ENCODE results near the gene ACSS3.
"Not testable (repeated sequence)": the region's sequence is repeated elsewhere in the genome, so short reads cannot be mapped to it uniquely, and the experiment has no call there.

Gene ACSS3

DNA sequence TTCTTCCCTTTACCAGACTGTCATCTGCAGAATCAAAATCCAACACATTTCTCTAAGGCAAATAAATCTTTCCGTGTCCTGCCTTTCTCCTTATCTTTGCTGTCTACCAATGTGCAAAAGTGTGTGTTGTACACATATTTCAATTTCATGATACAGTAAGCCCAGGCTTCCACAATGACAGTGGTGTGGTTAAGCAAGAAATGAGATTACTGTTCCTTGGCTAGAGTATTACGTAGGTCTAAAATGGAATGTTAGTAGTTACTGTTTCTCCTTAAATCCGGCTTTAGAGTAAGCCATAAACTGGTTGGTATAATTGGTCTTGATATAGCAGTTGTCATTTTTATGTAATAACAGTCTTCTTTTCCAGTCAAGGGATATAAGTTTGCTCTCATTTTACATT, 82.0 kb downstream of the ACSS3 start:
- no peak for DNase-seq
- in situ Hi-C loops (cut with MboI; ENCODE audit: low pct_unique_long_range_greater_than_20kb, low sequenced_read_pairs): no loop called here

DNA sequence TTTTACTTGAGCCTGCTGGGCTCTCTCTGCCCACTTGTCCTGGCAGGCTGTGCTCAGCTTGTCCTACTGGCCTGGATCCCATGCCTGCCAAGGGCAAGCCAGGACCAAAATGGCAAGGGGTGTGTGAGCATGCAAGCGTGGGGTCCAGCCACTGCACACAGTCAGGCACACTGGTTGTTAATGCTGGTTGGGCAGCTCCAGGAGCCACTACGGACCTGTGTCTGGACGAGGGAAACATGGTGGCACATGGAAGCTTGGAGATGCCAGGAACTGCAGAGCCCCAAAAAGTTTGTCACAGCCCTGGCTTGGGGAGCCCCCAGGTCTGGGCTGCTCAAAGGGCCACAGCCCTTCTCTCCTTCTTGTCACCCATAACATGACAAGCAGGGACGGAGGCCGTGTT, 83.8 kb downstream of the ACSS3 start:
- in situ Hi-C loops (cut with MboI; ENCODE audit: low pct_unique_long_range_greater_than_20kb, low sequenced_read_pairs): no loop called here
- DNase-seq: no peak

DNA sequence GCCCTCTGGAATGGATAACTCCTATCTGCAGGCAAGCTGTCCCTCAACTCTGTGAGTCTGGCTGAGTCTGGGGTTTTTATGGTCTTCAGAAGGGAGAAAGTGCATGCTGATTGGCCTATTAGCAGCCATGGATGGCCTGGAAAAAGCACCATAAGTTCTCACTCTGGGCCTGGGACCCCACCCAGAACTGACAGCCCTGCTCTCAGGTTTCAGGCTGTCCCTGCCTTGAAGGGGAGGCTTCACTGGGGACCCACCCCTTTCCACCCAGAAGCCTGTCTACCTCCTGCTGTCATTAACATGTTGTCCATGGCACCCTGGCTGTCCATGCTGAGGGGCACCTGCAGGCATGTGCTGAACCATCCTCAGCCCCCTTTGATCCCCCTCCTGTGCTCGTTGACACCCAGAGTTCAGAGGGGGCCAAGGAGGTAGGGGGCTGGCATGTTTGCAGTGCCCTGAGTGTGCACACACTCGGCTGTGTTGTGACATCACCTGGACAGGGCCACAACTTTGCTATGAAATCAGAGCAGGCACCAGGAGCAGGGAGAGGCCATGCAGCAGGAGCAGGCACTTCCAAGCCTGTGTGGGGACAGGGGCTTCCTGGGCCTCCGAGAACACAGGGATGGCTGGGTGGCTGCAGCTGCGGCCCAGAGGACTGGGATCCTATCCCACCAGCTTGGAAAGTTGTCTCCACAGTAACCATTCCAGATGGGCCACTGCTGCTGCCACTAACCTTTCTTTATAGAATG, 84.7 kb downstream of the ACSS3 start:
- in situ Hi-C loops (cut with MboI; ENCODE audit: low pct_unique_long_range_greater_than_20kb, low sequenced_read_pairs): no loop called here
- DNase-seq: no peak

DNA sequence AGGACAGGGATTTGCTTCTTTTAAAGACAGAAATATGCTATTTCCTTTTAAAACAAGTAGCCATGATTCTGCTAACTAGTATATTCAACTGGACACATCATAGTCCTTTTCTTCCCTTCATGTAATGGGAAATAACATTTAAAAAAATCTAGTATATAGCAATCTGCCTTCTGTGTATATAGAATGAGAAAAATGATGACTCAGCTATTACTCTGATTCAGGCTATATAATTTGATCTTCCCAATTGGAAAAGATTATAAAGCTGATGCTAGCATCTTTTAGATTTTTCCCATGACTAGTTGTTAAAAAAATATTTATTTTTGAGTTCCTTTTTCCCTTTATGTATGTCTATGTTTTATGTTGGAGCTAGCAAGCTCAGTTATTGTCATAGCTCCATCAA, 86.9 kb downstream of the ACSS3 start:
- in situ Hi-C loops (cut with MboI; ENCODE audit: low pct_unique_long_range_greater_than_20kb, low sequenced_read_pairs): no loop called here
- no peak for DNase-seq

DNA sequence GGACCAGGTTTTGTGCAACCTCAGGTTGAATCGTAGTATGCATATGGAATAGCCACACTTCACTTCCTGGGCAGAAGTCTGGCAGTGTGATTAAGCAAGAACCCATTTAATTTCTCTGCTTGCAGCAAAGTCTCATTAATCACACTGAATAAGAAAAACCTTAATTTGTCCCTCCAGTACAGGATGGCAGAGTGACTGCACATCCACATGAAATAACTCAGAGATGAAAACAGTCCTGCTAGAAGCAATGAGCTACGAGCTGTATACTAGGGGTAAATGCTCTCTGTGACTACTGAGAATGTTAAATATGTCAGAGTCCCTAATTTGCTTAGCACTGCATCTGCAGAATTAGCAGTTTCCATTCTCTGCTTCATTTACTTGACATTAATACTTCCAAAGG, 88.9 kb downstream of the ACSS3 start:
- no peak for DNase-seq
- in situ Hi-C loops (cut with MboI; ENCODE audit: low pct_unique_long_range_greater_than_20kb, low sequenced_read_pairs): no loop called here

DNA sequence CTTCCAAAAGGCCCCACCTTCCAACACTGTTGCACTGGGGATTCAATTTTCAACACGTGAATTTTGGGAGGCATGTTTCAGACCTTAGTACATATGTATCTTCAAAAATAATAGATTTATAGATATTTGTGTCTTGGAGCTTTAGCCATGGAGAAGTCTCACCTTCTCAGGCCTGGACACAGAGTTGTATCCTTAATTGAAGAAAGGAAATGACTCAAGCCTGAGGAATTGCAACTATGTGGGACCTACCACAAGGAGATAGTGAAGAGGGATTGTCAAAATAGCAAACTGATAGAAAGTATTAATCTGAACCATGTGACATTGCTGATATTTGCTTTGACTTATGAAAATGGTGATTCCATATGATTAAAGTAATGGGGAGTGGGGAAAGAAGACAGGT, 89.8 kb downstream of the ACSS3 start:
- in situ Hi-C loops (cut with MboI; ENCODE audit: low pct_unique_long_range_greater_than_20kb, low sequenced_read_pairs): no loop called here
- DNase-seq: no peak

DNA sequence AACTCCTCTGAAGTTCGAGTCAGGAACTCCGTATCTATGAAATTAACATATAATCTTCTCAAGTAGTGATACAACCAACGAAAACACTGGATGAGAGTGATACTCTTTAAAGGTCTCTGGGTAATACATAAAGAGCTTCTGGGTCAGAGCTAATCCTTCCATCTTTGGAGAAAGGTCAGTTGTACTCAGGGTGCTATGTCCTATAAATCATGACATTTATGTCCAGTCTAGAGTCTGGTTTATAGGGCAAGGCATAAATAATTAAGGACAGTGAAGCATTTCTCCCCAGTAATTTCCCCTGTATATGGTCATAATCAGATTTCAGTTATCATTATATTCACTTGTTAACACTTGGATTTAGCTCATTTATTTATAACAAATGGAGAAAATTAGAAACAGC, 90.6 kb downstream of the ACSS3 start:
- no peak for DNase-seq
- in situ Hi-C loops (cut with MboI; ENCODE audit: low pct_unique_long_range_greater_than_20kb, low sequenced_read_pairs): no loop called here

DNA sequence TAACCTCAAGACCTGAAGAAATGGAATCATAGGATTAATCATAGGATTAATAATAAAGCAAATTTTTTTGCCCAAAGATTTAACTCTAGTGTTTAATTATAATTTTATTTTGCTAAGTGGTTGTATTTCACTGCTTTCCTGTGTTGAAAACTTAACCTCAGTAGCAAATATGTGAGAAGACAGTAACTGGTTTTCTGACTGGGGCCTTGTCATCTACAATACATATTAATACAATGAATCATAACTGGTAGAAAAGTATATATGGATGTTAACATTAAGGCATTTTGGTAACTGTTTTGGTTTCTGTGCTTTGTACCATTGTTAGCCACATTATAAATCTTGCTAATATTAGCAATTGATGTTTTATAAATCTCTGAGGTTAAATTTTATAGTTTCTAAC, 92.2 kb downstream of the ACSS3 start:
- DNase-seq: no peak
- in situ Hi-C loops (cut with MboI; ENCODE audit: low pct_unique_long_range_greater_than_20kb, low sequenced_read_pairs): no loop called here

DNA sequence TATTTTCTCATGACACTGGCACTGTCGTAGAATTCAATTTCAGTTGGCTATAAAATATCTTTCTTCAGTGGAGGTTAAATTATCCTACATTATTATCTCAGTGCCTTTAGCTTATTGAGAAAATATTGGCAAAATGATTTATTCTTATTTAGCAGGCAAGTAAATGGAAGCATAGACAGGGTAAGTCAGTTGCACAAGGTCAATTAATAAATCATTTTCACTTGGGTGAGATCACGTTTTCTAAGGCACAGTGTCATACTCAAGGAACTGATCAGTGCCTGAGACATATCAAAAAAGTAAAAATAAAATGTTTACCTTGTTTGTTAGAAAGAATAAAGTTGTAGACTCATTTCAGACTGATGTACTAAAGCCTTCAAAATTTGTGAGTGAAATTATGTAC, 95.0 kb downstream of the ACSS3 start:
- DNase-seq: no peak
- in situ Hi-C loops (cut with MboI; ENCODE audit: low pct_unique_long_range_greater_than_20kb, low sequenced_read_pairs): no loop called here

DNA sequence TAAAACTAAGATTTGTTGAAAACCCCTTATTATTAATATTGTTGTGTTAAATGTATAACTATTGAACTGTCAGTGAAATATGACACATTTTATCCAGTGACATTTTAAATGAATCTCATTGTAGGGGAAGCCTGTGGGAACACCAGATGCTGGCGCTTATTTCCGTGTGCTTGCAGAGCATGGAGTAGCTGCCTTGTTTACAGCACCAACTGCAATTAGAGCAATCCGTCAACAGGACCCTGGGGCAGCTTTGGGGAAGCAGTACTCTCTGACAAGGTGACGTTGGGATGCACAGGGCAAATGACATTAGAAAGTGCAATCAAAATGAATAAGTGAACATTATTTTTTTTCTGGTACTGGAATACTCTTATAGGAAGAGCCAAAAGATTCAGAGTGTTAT, 96.8 kb downstream of the ACSS3 start:
- in situ Hi-C loops (cut with MboI; ENCODE audit: low pct_unique_long_range_greater_than_20kb, low sequenced_read_pairs): no loop called here

DNA sequence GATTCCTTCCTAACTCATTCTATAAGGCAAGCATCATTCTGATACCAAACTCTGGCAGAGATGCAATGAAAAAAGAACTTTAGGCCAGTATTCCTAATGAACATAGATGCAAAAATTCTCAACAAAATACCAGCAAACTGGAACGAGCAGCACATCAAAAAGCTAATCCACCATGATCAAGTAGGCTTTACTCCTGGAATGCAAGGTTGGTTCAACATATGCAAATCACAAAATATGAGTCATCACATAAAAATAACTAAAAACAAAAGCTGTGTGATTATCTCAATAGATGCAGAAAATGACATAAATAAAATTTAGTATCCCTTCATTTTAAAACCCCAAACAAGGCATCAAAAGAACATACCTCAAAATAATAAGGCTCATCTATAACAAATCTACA, 98.9 kb downstream of the ACSS3 start:
- in situ Hi-C loops (cut with MboI; ENCODE audit: low pct_unique_long_range_greater_than_20kb, low sequenced_read_pairs): no loop called here

More for the DNA sequence above, 96.8 kb downstream of the ACSS3 start:
- no peak for DNase-seq

DNA sequence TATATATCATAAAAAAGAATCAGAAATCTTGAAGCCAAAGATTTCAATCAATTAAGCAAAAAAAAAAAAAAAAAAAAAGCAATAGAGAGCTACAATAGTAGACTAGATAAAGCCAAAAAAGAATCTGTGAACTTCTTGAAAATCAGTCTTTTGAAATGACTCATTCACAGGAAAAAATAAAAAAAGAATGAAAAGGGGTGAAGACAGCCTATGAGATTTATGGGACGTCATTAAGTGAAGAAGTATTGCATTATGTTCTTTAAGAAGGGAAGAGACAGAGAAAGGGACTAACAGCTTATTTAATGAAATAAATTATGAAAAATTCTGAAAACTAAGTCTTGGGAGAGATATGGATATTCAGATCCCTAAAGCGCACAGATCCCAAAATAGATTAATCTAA, 103.8 kb downstream of the ACSS3 start:
- in situ Hi-C loops (cut with MboI; ENCODE audit: low pct_unique_long_range_greater_than_20kb, low sequenced_read_pairs): no loop called here

More for the DNA sequence above, 98.9 kb downstream of the ACSS3 start:
- DNase-seq: no peak

DNA sequence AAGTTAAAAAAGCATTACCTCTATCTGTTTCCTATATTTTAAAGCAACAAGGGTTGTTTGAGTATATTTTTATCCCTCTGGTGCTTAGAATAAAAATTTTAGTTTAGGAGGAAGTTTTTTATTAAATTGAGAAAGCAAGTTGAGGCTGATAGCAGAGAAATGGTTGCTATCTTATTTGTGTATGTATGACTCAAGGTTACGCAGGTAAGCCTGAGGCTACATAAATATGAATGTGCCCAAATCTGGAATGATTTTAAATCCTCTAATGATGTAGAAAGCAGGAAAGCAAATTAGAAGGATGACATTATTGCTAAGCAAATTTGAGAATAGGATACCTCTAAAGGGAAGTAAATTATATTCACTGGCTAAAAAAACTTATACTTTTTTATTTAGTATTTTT, 109.8 kb downstream of the ACSS3 start:
- in situ Hi-C loops (cut with MboI; ENCODE audit: low pct_unique_long_range_greater_than_20kb, low sequenced_read_pairs): no loop called here
- no peak for DNase-seq

More for the DNA sequence above, 103.8 kb downstream of the ACSS3 start:
- no peak for DNase-seq

DNA sequence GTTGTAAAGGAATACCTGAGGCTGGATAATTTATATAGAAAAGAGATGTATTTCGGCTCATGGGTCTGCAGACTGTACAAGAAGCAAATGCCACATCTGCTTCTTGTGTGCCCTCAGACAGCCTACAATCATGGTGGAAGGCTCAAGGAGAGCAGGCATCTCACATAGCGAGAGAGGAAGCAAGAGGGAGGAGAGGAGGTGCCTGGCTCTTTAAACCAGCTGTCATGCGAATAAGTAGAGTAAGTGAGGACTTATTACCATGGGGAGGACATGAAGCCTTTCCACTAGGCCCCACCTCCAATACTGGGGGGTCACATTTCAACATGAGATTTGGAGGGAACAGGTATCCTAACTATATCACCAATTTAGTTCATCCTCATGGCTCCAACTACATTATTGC, 118.7 kb downstream of the ACSS3 start:
- DNase-seq: no peak
- in situ Hi-C loops (cut with MboI; ENCODE audit: low pct_unique_long_range_greater_than_20kb, low sequenced_read_pairs): no loop called here

DNA sequence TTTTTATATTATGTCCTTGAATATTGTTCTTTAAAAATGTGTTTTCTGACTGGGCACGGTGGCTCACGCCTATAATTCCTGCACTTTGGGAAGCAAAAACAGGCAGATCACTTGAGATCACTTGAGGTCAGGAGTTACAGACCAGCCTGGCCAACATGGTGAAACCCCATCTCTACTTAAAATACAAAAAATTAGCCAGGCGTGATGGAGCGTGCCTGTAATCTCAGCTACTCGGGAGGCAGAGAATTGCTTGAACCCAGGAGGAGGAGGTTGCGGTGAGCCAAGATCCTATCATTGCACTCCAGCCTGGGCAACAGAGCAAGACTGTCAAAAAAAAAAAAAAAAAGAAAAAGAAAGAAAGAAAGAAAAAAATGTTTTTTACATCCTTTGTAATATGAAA, 122.7 kb downstream of the ACSS3 start:
- DNase-seq; in situ Hi-C loops (cut with MboI; ENCODE audit: low pct_unique_long_range_greater_than_20kb, low sequenced_read_pairs): not testable (repeated sequence)

DNA sequence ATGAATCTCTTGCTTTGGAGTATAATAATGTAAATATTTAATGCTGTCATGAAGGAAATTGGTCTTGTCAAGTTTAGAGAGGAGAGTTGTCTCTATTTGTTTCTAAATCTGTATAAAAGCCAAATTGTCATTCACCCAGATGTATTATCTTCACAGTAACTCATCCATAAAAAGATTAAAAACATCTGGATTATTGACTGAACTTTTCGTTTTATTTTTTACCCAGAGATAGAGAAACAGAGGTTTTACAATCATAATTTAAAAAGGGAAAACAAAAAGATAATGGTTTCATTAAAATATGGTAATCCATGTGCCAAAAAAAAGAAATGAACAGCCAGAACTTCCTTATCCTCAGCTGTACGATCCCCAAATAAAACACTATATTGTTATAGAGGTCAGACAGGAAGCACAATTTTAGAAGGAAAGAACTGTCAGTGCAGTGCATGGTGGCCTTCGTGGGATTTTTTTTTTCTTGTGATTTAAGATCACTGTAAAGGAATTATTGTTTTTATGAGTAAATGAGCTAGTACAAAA, 125.9 kb downstream of the ACSS3 start:
- in situ Hi-C loops (cut with MboI; ENCODE audit: low pct_unique_long_range_greater_than_20kb, low sequenced_read_pairs): no loop called here
- DNase-seq: no peak

DNA sequence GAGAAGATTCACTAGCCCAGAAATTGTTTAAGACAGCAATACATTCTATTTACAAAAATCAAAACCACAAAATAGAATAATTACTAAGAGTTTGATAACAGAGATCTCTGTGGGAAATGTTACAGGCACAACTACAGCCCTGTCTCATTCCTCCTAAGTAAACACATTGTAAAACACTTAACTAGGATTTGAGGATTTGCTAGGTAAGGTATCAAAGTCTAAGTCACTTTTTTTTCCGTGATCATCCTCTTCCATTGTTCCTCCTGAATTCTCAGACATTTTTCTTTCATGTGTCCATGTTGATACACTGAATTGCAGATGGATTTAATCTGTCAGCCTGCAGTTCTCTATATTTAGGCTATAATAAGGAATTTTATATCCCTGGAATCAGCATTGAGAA, 127.5 kb downstream of the ACSS3 start:
- in situ Hi-C loops (cut with MboI; ENCODE audit: low pct_unique_long_range_greater_than_20kb, low sequenced_read_pairs): no loop called here
- no peak for DNase-seq

DNA sequence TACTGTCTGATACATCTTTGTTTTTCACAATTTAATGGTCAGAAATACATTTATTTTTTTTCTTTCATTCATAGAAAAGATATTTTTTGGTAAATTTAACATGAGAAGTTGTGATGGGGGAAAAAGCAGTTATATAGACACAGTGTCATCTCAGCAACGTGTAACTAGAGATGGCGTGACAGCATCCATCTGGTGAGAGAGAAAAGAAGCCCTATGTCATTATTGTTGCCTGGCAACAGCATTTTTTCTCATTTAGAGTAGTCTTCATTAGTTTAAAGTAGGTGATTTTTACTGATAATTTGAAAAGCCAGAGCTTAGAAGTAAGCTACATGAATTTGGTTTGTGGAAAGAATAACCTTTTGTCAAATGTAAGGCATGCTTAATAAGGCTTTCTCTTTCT, 128.6 kb downstream of the ACSS3 start:
- in situ Hi-C loops (cut with MboI; ENCODE audit: low pct_unique_long_range_greater_than_20kb, low sequenced_read_pairs): no loop called here
- DNase-seq: no peak

DNA sequence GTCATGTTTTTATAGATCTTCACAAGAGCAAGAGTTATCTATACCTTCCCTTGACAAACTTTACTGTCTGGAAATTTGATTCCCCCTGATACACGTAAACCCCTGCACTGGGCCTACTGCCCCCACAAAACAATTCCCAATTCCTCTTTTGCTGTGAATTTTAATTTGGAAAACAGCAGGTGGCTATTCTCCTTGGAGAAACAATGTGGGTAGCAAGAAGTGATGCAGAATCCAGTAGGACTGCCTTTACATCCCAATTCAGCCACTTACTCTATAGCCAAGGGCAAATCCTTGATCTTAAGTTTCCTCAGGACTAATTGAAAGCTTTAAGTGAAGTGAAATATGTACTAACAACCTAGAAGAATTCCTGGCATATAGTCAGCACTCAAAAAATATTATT, 129.3 kb downstream of the ACSS3 start:
- DNase-seq: no peak
- in situ Hi-C loops (cut with MboI; ENCODE audit: low pct_unique_long_range_greater_than_20kb, low sequenced_read_pairs): no loop called here

DNA sequence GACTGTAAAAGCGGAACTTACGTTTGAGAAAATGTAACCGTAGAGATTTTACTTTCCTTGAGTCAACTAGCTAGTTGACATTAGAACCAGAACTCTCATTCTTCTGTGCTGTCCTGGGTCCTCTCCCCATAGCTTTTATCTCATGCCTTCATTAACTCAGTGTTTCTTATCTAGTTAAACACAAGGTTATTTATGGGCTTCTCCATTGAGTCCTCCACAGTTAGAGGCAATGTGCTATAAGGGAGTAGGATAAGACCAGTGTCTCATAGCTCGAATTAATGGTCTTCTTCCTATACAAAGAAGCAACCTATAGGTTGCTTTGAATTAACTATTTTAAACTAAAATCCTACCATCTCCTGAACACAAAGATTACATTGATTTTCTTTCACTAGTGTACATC, 129.8 kb downstream of the ACSS3 start:
- in situ Hi-C loops (cut with MboI; ENCODE audit: low pct_unique_long_range_greater_than_20kb, low sequenced_read_pairs): no loop called here
- DNase-seq: no peak

DNA sequence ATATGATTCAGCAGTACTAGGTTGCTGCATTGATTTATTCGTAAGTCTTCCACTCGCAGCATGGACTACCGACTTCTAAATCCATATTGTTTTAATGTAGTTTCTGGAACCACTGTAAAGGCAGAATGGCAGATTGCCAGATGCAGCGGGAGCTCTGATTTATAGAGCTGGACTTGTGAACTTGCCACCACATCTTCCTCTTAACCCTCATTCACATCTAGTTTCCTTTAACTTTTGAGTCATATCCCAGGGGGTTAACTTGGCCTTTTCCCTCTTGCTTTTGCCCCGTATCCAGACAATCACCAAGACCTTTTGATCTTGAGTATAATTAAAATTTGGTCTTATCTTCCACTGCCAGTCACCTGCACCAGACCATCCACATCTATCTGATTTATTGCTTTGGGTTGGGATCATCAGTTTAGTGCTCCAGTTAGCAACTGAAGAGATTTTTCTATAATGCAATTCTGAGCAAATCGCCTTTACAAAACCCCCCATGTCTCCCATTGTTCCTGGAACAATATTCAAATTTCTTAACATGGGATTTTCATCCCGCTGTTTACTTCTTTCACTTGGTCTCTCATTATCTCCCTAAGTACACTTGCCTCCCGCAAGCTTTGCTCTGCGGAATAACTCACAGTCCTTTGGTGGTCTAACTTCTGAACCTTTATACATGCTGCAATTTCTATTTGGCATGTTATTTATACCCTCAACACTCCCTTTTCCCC, 130.5 kb downstream of the ACSS3 start:
- no peak for DNase-seq
- in situ Hi-C loops (cut with MboI; ENCODE audit: low pct_unique_long_range_greater_than_20kb, low sequenced_read_pairs): no loop called here

Data from KBM-7 (cell line).